NCI-H748 treated with DMSO at 0.1 percent for 48 hours (cell line): ENCODE data around the gene TMEM221.

ENCODE experiments used
- DNase-seq: peaks from one replicate; lab custom pipeline; 2025; lab: John Stamatoyannopoulos, UW

Gene TMEM221

GRCh38 chr19:17471410-17472125, 23.1 kb upstream of the TMEM221 start:
- no peak for DNase-seq

DNA sequence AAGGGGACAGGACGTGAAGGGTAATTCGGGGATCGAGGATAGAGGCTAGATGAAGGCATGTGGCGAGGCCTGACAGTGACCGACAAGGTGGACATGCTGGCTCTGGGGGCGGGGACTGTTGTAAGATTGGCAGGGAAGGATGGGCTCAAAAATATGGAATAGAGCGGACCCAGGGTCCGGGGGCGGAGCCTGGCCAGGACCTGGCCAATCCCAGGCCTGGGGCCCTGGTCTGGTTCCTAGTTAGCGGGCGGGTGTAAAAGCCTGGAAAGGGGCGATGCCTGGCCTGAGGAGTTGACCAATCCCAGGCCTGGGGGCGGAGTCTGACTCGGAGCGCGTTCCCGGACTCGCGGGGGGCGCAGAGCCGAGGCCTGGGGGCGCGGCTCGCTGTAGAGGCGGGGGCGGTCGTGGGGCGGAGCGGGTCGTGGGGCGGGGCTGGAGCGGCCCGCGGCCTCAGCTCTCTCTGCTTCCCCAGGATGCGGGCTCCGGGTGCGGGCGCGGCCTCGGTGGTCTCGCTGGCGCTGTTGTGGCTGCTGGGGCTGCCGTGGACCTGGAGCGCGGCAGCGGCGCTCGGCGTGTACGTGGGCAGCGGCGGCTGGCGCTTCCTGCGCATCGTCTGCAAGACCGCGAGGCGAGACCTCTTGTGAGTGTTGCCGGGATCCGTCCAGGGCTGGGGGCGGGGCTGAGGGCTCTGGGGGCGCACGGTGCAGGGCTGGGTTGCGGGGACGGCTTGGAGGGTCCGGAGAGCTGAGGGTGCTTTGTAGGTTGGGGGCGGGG, 21.8 kb upstream of the TMEM221 start, which contains the start of gene SLC27A1:
SLC27A1 (plus strand) TSS at position 457 of the 774 bp plus-strand sequence; CDS start at position 474, 17 bp downstream.
- peak; percentile 88 for DNase-seq

- DNase-seq = peak; percentile 62
Observed at GRCh38 chr19:17469481-17470067, 21.1 kb upstream of the TMEM221 start.

DNA sequence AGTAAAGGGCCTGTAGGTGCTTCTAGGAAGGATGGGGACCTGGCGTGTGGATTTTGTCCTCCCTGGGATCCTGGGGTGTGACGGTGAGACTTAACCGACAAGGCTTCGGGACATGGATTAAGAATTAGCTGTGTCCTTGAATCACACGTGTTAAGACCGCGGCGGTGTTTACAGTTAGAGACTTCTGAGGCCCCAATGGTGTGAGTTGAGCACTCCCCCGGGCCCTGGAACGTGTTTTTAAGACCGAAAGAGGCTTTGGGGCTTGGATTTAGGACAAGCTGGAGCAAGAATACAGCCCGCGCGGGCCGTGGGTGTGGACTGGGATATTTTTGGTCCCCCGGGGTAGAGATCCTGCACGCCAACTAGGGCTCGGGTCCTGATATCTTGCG, 20.6 kb upstream of the TMEM221 start:
- DNase-seq = no peak

- no peak for DNase-seq
Observed at GRCh38 chr19:17468302-17469091, 20.0 kb upstream of the TMEM221 start.

GRCh38 chr19:17467471-17468301, 19.2 kb upstream of the TMEM221 start:
- DNase-seq = no peak

- DNase-seq = no peak
Observed at GRCh38 chr19:17466487-17466850, 18.0 kb upstream of the TMEM221 start.

DNA sequence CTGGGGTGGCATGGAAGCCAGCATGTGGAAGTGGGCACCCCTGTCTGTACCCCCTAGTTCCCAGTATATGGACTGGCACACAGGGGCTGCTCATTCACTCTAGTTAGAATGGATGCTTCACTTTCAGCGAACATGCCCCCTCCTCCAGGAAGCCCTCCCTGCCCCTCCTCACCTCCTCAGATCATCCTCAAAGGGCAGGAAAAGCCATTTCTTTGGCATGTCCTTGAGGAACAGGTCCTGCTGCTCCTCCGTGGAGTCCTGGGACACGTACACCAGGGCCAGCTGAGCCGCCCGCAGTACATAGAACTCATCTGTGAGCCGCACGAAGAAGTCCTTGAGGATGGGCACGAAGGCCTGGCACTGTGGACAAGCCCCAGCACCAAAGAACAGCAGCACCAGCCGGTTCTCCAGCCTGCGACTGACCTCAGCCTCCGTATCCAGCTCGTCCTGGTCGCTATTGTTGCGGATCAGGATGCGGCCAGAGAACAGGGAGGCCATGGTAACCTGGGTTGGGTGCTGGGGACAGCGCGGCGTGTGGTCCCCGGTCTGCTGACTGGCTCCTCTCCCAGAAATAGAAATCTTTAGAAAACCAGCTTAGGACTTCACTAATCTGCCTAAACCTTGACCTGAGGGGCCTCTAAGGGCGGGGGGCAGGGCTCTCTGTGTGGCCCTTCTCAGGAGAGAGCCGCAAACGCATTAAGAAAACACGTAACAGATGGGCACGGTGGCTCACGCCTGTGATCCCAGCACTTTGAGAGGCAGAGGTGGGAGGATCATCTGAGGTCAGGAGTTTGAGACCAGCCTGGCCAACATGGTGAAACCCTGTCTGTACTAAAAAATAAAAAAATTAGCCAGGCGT, 12.1 kb upstream of the TMEM221 start, which contains the start of gene NXNL1:
NXNL1 (minus strand) TSS at position 555 of the 859 bp plus-strand sequence; CDS start at position 498, 57 bp downstream.
- no peak for DNase-seq

DNA sequence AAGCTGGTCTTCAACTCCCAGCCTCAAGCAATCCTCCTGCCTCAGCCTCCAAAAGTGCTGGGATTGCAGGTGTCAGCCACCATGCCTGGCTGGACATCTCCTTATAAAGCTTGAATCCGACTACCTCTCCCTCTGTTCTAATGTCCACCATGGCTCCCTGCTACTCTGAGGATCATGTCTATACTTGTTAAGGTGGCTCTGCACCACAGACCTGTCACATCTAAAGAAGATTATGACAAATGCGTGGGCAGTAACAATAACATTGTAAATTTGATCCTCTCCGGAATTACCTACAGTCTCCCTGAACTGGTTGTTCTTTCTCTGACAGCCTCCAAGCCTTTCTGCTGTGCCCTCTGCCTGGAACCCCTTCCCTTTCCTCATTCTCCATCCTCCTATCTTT, 10.5 kb upstream of the TMEM221 start:
- no peak for DNase-seq

GRCh38 chr19:17457616-17458015, 9.1 kb upstream of the TMEM221 start:
- no peak for DNase-seq

- no peak for DNase-seq
Observed at GRCh38 chr19:17456127-17456526, 7.7 kb upstream of the TMEM221 start.

DNA sequence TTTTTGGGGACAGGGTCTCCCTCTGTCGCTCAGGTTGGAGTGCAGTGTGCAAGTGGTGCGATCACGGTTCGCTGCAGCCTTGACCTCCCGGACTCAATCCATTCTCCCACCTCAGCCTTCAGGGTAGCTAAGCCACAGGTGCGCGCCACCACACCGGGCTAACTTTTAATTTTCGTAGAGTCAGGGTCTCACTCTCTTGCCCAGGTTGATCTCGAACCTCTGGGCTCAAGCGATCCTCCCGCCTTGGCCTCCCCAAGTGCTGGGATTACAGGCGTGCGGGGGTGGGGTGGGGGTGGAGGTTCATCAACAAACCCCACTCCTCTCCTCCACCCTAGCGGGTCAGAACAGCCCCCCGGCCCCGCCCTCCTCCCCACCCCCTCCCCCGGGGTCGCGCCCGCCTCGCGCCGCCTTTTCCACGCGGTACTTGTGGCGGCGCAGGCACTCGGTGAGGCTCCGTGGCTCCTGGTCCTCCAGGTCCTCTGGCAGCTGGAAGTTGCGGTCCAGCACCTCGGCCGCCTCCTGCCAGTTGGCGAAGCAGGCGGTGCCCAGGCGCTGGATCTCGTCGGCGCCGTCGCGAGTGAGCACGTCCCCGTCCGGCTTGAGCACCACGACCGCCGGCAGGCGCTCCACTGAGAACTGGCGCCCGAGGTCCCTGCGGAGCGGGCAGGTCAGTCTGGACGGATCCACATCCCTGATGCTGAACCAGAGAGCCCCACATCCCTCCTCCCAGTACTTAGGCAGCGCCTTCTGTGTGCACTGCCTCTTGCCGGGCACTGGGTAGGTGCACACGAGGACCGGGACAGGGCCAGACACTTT, 7.0 kb upstream of the TMEM221 start:
- no peak for DNase-seq

DNA sequence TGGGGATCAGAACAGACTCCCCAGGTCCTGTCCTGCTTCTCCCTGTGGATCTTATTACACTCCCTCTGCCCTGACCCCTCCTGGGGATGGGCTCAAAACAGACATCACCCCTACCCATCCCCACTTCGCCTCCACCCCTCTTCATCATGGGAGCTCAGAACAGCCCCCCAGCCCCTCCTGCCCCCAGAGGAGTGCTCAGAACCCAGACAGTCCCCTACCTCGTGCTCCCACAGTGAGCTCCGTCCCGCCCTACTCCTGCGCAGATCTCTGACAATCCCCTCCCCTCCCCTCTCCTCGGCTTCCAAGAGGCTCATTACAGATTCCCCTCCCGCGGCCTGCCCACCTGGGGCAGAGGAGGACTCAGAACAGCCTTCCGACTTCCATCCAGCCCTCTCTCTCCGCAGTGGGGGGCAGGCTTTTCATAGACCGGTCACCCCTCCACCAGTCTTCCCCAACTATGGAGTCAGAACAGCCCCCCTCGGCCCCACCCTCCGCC, 6.2 kb upstream of the TMEM221 start:
- DNase-seq = no peak

DNA sequence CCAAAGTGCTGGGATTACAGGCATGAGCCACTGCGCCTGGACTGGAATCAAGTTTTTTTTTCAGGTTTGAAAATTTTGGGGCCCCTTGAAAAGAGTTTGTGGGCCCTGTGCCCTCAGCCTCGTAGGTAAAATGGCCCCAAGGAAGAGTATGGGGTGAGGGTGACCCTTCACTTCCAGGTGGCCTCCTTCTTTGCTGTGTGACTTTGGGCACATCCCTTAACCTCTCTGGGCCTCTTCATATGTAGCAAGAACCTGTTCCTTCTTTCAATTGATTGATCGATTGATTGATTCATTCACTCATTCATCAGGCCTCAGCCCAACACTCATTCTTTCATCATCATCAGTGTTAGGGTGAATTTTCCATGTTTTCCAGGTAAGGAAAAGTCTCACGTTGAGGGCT, 3.4 kb upstream of the TMEM221 start:
- no peak for DNase-seq

DNA sequence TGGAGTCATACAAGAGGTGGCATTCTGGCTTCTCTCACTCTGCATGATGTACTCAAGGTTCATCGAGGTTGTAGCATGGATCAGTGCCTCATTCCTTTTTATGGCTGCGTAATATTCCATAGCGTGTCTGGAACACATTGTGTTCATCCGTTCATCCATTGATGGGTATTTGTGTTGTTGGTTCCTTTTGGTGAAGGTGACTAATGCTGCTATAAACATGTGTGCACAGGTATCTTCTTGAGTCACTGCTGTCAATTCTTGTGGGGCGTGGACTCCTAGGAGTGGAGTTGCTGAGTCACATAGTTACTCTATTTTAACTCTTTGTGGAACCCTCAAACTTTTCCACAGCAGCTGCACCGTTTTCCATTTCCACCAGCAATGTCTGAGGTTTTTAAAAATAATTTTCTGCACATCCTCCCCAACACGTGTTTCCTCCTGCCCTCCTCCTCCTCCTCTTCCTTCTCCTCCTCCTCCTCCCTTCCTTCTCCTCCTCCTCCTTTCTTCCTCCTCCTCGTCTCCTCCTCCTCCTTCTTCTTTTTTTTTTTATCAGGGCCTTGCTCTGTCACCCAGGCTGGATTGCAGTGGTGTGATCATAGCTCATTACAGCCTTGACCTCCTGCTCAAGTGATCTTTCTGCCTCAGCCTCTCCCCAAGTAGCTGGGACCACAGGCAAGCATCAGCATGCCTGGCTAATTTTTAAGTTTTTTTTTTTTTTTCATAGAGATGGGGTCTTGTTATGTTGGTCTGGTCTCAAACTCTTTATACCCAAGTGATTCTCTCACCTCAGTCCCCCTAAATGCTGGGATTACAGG, 2.0 kb upstream of the TMEM221 start:
- no peak for DNase-seq

DNA sequence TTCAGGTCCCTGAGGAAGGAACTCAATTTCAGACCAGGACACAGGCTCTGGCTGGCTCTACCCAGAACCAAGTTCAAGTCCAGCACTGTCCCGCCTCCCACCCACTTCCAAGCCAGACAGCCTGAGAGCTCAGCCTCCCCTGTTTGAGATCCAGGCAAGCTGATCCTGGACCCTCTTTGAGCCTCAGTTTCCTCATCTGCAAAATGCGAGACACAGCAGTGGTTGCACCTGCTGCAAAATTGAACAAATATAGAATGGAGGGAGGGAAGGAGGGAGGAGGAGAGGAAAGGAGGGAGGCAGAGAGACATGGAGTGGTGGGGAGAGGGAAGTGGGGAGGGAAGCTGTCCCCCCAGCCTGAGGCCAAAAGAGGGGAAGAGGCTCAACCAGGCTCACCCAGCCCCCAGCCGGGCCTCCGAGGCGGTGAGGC, 751 bp downstream of the TMEM221 start:
- no peak for DNase-seq

- no peak for DNase-seq
Observed at GRCh38 chr19:17445526-17446165, 2.8 kb downstream of the TMEM221 start.
